Measurements from ENCODE around the gene SYNGR4. TPM values are rescaled to one million over a fixed set of nuclear protein-coding genes. Genes with fewer than 3 reads are reported as not detected.
"Not testable (repeated sequence)": the region's sequence is repeated elsewhere in the genome, so short reads cannot be mapped to it uniquely, and the experiment has no call there.

Gene SYNGR4
- total RNA-seq, 1 donor from 2014 or later: not detected

GRCh38 chr19:48365602-48366001 is 1.4 kb downstream of the SYNGR4 start:
- Mint-ChIP-seq H3K36me3 (ENCODE audit: low read depth) (no peaks in the 10 kb centered on the region), H3K4me3 (ENCODE audit: low read depth) (no peak overlapping the region), H3K9me3 (no peaks in the 10 kb centered on the region), H3K4me1 (ENCODE audit: low read depth) (peaks cover 12% of the 10 kb centered on the region), H3K27ac (no peak overlapping the region), H3K27me3 (ENCODE audit: low read depth) (no peaks in the 10 kb centered on the region)
- no peak for DNase-seq (ENCODE audit: low spot score)
- intact Hi-C loops (cut with micrococcal nuclease): no loop called here

GRCh38 chr19:48367855-48368254 is 3.7 kb downstream of the SYNGR4 start:
- intact Hi-C loops (cut with micrococcal nuclease): no loop called here
- no peaks in the 10 kb centered on the region for H3K36me3 Mint-ChIP-seq (ENCODE audit: low read depth)
- H3K4me1 Mint-ChIP-seq (ENCODE audit: low read depth): peaks cover 9% of the 10 kb centered on the region
- H3K4me3 Mint-ChIP-seq (ENCODE audit: low read depth): no peak overlapping the region
- no peak overlapping the region for H3K27ac Mint-ChIP-seq
- no peaks in the 10 kb centered on the region for H3K9me3 Mint-ChIP-seq
- H3K27me3 Mint-ChIP-seq (ENCODE audit: low read depth): peaks cover 3% of the 10 kb centered on the region
- DNase-seq (ENCODE audit: low spot score): no peak

GRCh38 chr19:48368936-48369335 is 4.8 kb downstream of the SYNGR4 start:
- Mint-ChIP-seq H3K4me3 (ENCODE audit: low read depth) (no peak overlapping the region), H3K4me1 (ENCODE audit: low read depth) (peaks cover 7% of the 10 kb centered on the region), H3K27ac (no peak overlapping the region), H3K27me3 (ENCODE audit: low read depth) (peaks cover 3% of the 10 kb centered on the region), H3K9me3 (no peaks in the 10 kb centered on the region), H3K36me3 (ENCODE audit: low read depth) (no peaks in the 10 kb centered on the region)
- no peak for DNase-seq (ENCODE audit: low spot score)
- intact Hi-C loops (cut with micrococcal nuclease): no loop called here

GRCh38 chr19:48370955-48371354 is 6.8 kb downstream of the SYNGR4 start:
- no peak overlapping the region for H3K4me3 Mint-ChIP-seq (ENCODE audit: low read depth)
- no peaks in the 10 kb centered on the region for H3K9me3 Mint-ChIP-seq
- no peak overlapping the region for H3K27ac Mint-ChIP-seq
- no peak for DNase-seq (ENCODE audit: low spot score)
- intact Hi-C loops (cut with micrococcal nuclease): no loop called here
- H3K4me1 Mint-ChIP-seq (ENCODE audit: low read depth): no peaks in the 10 kb centered on the region
- H3K36me3 Mint-ChIP-seq (ENCODE audit: low read depth): no peaks in the 10 kb centered on the region
- peaks cover 3% of the 10 kb centered on the region for H3K27me3 Mint-ChIP-seq (ENCODE audit: low read depth)

- intact Hi-C loops (cut with micrococcal nuclease): no loop called here
- H3K9me3 Mint-ChIP-seq: no peaks in the 10 kb centered on the region
- H3K27me3 Mint-ChIP-seq (ENCODE audit: low read depth): peaks cover 3% of the 10 kb centered on the region
- H3K4me3 Mint-ChIP-seq (ENCODE audit: low read depth): no peak overlapping the region
- no peaks in the 10 kb centered on the region for H3K4me1 Mint-ChIP-seq (ENCODE audit: low read depth)
- no peak overlapping the region for H3K27ac Mint-ChIP-seq
- DNase-seq (ENCODE audit: low spot score): no peak
- no peaks in the 10 kb centered on the region for H3K36me3 Mint-ChIP-seq (ENCODE audit: low read depth)
Measured at GRCh38 chr19:48371367-48371766, 7.2 kb downstream of the SYNGR4 start.

- H3K27ac Mint-ChIP-seq; intact Hi-C loops (cut with micrococcal nuclease); H3K9me3 Mint-ChIP-seq; H3K27me3 Mint-ChIP-seq (ENCODE audit: low read depth); H3K36me3 Mint-ChIP-seq (ENCODE audit: low read depth); H3K4me1 Mint-ChIP-seq (ENCODE audit: low read depth); H3K4me3 Mint-ChIP-seq (ENCODE audit: low read depth); DNase-seq (ENCODE audit: low spot score): not testable (repeated sequence)
Measured at GRCh38 chr19:48371771-48372170, 7.6 kb downstream of the SYNGR4 start.

GRCh38 chr19:48372904-48373303 is 8.7 kb downstream of the SYNGR4 start:
- Mint-ChIP-seq H3K27ac (no peak overlapping the region), H3K4me1 (ENCODE audit: low read depth) (no peaks in the 10 kb centered on the region), H3K9me3 (no peaks in the 10 kb centered on the region), H3K36me3 (ENCODE audit: low read depth) (no peaks in the 10 kb centered on the region), H3K4me3 (ENCODE audit: low read depth) (no peak overlapping the region), H3K27me3 (ENCODE audit: low read depth) (peaks cover 3% of the 10 kb centered on the region)
- intact Hi-C loops (cut with micrococcal nuclease): no loop called here
- DNase-seq (ENCODE audit: low spot score): no peak

- H3K9me3 Mint-ChIP-seq: no peaks in the 10 kb centered on the region
Measured at GRCh38 chr19:48373567-48373966, 9.4 kb downstream of the SYNGR4 start.

GRCh38 chr19:48378194-48378570 is 14.0 kb downstream of the SYNGR4 start:
- peaks cover 13% of the 10 kb centered on the region for H3K36me3 Mint-ChIP-seq (ENCODE audit: low read depth)
- DNase-seq (ENCODE audit: low spot score): no peak
- no peaks in the 10 kb centered on the region for H3K4me1 Mint-ChIP-seq (ENCODE audit: low read depth)
- H3K4me3 Mint-ChIP-seq (ENCODE audit: low read depth): no peak overlapping the region
- no peaks in the 10 kb centered on the region for H3K27me3 Mint-ChIP-seq (ENCODE audit: low read depth)
- intact Hi-C loops (cut with micrococcal nuclease): no loop called here
- no peaks in the 10 kb centered on the region for H3K9me3 Mint-ChIP-seq
- H3K27ac Mint-ChIP-seq: no peak overlapping the region

More at GRCh38 chr19:48373567-48373966, 9.4 kb downstream of the SYNGR4 start:
- no peak for DNase-seq (ENCODE audit: low spot score)
- no peaks in the 10 kb centered on the region for H3K4me1 Mint-ChIP-seq (ENCODE audit: low read depth)
- peaks cover 3% of the 10 kb centered on the region for H3K27me3 Mint-ChIP-seq (ENCODE audit: low read depth)
- no peak overlapping the region for H3K27ac Mint-ChIP-seq
- intact Hi-C loops (cut with micrococcal nuclease): no loop called here
- H3K4me3 Mint-ChIP-seq (ENCODE audit: low read depth): no peak overlapping the region
- no peaks in the 10 kb centered on the region for H3K36me3 Mint-ChIP-seq (ENCODE audit: low read depth)

- no peak for DNase-seq (ENCODE audit: low spot score)
- no peak overlapping the region for H3K4me3 Mint-ChIP-seq (ENCODE audit: low read depth)
- H3K36me3 Mint-ChIP-seq (ENCODE audit: low read depth): peaks cover 19% of the 10 kb centered on the region
- no peaks in the 10 kb centered on the region for H3K4me1 Mint-ChIP-seq (ENCODE audit: low read depth)
- H3K27ac Mint-ChIP-seq: no peak overlapping the region
- intact Hi-C loops (cut with micrococcal nuclease): no loop called here
- no peaks in the 10 kb centered on the region for H3K9me3 Mint-ChIP-seq
- no peaks in the 10 kb centered on the region for H3K27me3 Mint-ChIP-seq (ENCODE audit: low read depth)
Measured at GRCh38 chr19:48379058-48379457, 14.9 kb downstream of the SYNGR4 start.

GRCh38 chr19:48381178-48381950 is 17.2 kb downstream of the SYNGR4 start:
- no peaks in the 10 kb centered on the region for H3K27me3 Mint-ChIP-seq (ENCODE audit: low read depth)
- H3K27ac Mint-ChIP-seq: no peak overlapping the region
- DNase-seq (ENCODE audit: low spot score): no peak
- no peak overlapping the region for H3K4me3 Mint-ChIP-seq (ENCODE audit: low read depth)
- H3K9me3 Mint-ChIP-seq: no peaks in the 10 kb centered on the region
- intact Hi-C loops (cut with micrococcal nuclease): no loop called here
- peaks cover 32% of the 10 kb centered on the region for H3K36me3 Mint-ChIP-seq (ENCODE audit: low read depth)
- no peaks in the 10 kb centered on the region for H3K4me1 Mint-ChIP-seq (ENCODE audit: low read depth)

GRCh38 chr19:48382286-48382685 is 18.1 kb downstream of the SYNGR4 start:
- H3K36me3 Mint-ChIP-seq (ENCODE audit: low read depth): peaks cover 37% of the 10 kb centered on the region
- no peak for DNase-seq (ENCODE audit: low spot score)

GRCh38 chr19:48385461-48386087 is 21.4 kb downstream of the SYNGR4 start:
- Mint-ChIP-seq H3K4me3 (ENCODE audit: low read depth) (no peak overlapping the region), H3K4me1 (ENCODE audit: low read depth) (peaks cover 6% of the 10 kb centered on the region), H3K27me3 (ENCODE audit: low read depth) (no peaks in the 10 kb centered on the region), H3K9me3 (no peaks in the 10 kb centered on the region), H3K27ac (no peak overlapping the region), H3K36me3 (ENCODE audit: low read depth) (peaks cover 52% of the 10 kb centered on the region)
- no peak for DNase-seq (ENCODE audit: low spot score)
- intact Hi-C loops (cut with micrococcal nuclease): no loop called here

More at GRCh38 chr19:48382286-48382685, 18.1 kb downstream of the SYNGR4 start:
- Mint-ChIP-seq H3K27me3 (ENCODE audit: low read depth) (no peaks in the 10 kb centered on the region), H3K4me3 (ENCODE audit: low read depth) (no peak overlapping the region), H3K9me3 (no peaks in the 10 kb centered on the region), H3K4me1 (ENCODE audit: low read depth) (no peaks in the 10 kb centered on the region), H3K27ac (no peak overlapping the region)
- intact Hi-C loops (cut with micrococcal nuclease): no loop called here
